Ramos (cell line): ENCODE data around the gene ATXN7.

Experiments
- in situ Hi-C: fragments of 300-500 bp; cut with MboI; formaldehyde crosslinking; loops from one replicate; pipeline ENCODE4 v1.14.3; 2022; ENCODE audit warnings: low sequenced_read_pairs; ENCODE audit not compliant: unreplicated experiment

Gene ATXN7

GRCh38 chr3:63960048-63960711 lies 96.5 kb downstream of the ATXN7 start:
- in situ Hi-C loops: no loop called here

- in situ Hi-C loops: no loop called here
These were observed 98.2 kb downstream of the ATXN7 start for GRCh38 chr3:63961891-63962290.

- in situ Hi-C loops: no loop called here
These were observed 99.8 kb downstream of the ATXN7 start for GRCh38 chr3:63963496-63963895.

GRCh38 chr3:63964681-63965485 lies 101.2 kb downstream of the ATXN7 start:
- in situ Hi-C loops: no loop called here

GRCh38 chr3:63966007-63966406 lies 102.3 kb downstream of the ATXN7 start:
- in situ Hi-C loops: no loop called here

DNA sequence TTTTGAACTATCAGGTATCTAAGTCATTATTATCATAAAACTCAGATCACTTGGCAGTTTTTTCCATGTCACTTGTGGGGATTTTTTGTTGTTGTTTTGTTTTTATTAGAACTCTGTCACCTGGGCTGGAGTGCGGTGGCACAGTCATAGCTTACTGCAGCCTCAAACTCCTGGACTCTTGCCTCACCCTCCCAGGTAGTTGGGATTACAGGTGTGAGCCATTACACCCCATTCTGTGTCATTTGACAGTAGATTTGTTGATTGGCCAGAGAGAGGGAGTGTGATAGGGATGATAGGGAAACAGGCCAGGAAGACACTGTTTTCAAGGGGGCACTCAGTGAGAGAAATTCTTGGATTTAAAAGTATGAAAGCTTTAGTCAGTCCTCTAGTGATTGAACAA lies 103.2 kb downstream of the ATXN7 start:
- in situ Hi-C loops: no loop called here

DNA sequence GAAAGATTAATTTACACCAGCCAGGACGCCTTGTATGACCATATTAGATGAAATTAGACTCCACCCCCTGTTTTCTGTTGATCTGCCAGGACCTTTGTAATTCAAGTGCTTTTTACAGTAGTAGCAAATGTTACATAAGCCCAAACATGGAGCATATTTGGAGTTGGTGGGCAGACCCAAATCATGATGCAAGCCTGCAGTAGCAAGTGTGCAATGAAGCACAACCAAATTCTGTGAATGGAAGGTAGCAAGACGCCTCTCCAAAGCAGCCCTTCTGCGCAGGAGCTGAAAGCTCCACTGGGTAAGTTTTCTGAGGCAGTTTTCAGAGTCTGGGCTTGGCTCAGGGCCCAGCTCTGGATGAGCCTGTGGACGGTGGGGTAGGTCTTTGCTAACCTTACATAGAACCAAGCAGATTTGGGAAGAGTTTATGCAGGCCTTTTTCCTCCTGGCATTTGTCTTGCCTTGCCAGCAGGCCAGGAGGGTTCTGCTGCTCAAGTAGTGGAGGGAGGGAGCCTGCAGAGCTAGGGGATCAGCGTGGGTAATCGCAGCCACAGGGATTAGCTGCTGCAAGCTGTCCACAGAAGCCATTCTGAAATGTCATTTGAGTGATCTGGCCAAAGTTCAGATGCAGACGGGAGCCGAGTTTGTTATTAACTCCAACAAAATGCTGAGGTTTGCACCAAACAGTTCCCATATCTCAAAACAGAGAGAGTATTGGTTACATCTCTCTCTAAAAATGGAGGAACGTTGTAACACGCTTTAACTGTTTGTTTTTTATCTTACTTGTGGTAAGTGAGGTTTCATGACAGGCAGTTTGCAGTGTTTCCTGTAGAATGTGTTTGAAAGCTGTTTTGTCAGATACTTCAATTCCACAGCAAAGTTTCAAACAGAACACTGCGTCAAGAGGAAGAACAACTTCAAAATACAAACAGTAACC lies 104.3 kb downstream of the ATXN7 start:
- in situ Hi-C loops: no loop called here

- in situ Hi-C loops: no loop called here
These were observed 105.1 kb downstream of the ATXN7 start for GRCh38 chr3:63968612-63969350.

GRCh38 chr3:63969876-63970275 lies 106.2 kb downstream of the ATXN7 start:
- in situ Hi-C loops: no loop called here

- in situ Hi-C loops: no loop called here
These were observed 107.2 kb downstream of the ATXN7 start for GRCh38 chr3:63970631-63971475.

DNA sequence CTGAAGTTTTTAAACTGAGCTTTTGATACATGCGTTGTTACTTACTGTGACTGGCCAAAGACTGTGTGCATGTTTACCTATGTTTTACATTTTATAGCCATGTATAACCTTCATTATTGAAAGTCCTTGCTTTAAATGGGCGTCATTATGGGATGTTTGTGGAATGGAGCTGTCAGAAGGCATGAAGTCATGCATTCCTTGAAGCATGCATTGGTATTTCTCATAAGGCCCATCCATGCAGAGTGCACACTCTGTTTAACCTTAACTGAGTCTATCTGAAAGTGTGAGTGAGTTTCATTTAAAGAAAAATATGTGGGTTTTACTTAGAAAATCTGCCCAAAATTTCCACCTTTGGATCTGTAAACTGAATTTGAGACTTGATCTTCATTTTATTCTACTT lies 108.5 kb downstream of the ATXN7 start:
- in situ Hi-C loops: no loop called here

GRCh38 chr3:63972987-63973386 lies 109.3 kb downstream of the ATXN7 start:
- in situ Hi-C loops: no loop called here

DNA sequence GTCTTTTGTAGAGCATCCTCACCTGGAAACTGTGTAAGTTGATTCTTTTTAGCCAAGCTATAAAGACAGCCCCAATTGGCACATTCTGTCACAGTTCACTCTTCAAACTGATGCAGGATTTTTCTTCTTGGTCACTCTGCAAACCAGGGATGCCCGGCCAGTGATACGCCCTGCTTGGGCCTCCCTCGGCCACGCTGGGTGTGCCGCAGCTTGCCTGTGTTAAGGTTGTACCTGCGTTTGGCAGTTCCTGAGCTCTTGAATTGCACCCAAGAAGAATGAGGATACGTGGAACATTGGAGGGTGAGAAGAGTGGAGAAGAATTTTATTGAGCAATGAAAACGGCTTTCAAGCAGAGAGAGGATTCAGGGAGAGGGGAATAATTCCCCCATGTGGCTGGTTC lies 109.7 kb downstream of the ATXN7 start:
- in situ Hi-C loops: no loop called here

GRCh38 chr3:63974451-63974850 lies 110.8 kb downstream of the ATXN7 start:
- in situ Hi-C loops: no loop called here

GRCh38 chr3:63975723-63976122 lies 112.1 kb downstream of the ATXN7 start:
- in situ Hi-C loops: no loop called here

DNA sequence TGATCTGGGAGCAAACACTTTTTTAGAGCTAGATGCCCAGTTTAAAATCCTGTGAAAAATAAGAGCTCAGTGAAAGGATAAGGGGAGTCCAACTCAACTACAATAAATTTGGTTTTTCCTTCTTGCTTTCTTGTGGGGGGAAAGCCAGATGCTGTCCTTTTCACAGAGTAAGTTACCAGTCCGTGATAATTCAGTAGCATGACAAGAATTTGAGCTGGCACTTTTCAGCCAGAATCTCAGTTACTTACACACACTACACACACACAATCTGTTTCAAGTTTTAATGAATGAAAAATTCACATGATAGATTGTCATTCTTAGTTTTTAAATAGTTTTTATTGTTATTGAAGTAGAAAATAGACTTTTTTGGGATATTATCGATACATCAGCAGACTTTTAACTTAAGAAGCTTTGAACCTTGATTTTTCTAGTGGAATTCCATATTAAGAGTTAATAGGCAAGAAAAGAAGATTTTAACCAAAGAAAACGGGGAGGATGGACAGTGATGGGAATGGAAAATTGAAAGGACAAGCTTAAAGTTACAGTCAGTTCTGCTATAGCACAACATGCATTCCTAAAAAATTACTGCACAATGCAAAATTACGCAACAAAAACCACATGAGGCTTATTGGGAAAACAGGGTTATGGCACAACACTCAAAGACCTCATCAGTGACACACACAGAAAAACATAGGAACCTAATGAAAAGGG lies 112.6 kb downstream of the ATXN7 start:
- in situ Hi-C loops: no loop called here

DNA sequence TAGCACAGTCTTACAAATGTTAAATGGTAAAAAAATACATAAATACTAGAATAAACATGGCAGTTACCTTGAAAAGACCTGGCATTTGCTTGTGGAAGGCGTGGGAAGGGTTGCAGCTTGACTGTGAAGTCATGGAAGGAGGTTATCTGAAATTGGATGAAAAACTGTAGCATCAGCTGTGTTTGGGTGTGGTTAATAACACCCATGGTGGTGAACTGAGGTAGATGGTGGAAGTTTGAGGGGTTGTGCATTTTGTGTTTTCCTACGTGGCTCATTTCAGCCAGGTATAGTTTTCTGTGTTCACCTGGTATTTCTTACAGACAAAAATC lies 113.2 kb downstream of the ATXN7 start:
- in situ Hi-C loops: no loop called here

DNA sequence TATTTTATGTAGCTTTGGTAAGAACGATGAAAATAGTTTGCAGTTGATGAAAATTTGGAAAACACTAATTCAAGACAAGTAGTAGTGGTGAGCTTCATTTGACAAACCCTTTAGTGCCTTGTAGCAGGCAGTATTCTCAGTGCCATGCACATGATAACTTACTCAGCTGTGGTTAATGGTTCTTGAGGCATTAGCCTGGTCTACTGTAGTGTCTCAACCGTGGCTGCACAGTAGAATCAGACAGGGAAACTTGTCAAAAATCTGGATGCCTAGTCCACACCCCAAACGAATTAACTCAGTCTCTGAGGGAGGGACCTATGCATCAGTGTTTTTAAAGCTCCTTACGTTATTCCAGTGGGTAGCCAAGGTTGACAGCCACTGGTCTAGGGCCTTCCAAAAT lies 114.2 kb downstream of the ATXN7 start:
- in situ Hi-C loops: no loop called here
